Activated B cell treated with CpG ODN at 0.5 μM for 24 hours (primary cell): ENCODE data around the gene SEMA3E. TPM values are rescaled to one million over a fixed set of nuclear protein-coding genes. Genes with fewer than 3 reads are reported as not detected.

Experiments
- ATAC-seq: fragments of 200-7000 bp; cut with Tn5 transposase; one replicate; pipeline ENCODE4 v1.10.0; 2021; ENCODE audit warnings: low read depth, mild to moderate bottlenecking, moderate library complexity
- CTCF ChIA-PET: fragments of 350-600 bp; sonication (Branson Sonifier 250); formaldehyde crosslinking; loops from one replicate; lab custom pipeline; 2021; ENCODE audit warnings: antibody characterized with exemption; lab: Charles Lee
- POLR2A ChIA-PET: fragments of 350-600 bp; sonication (Branson Sonifier 250); formaldehyde crosslinking; loops from one replicate; lab custom pipeline; 2021; ENCODE audit warnings: antibody characterized with exemption; lab: Charles Lee
- DNase-seq: peaks from one replicate; pipeline ENCODE4 v3.0.0; 2022
- H3K27ac Mint-ChIP-seq: one replicate; pipeline ENCODE4 v1.8.0; 2020; ENCODE audit warnings: mixed read lengths
- H3K27me3 Mint-ChIP-seq: one replicate; pipeline ENCODE4 v1.8.0; 2021; ENCODE audit warnings: mixed read lengths
- H3K36me3 Mint-ChIP-seq: one replicate; pipeline ENCODE4 v1.8.0; 2021; ENCODE audit warnings: low read depth, mixed read lengths
- H3K4me1 Mint-ChIP-seq: one replicate; pipeline ENCODE4 v1.8.0; 2021; ENCODE audit warnings: mixed read lengths
- H3K4me3 Mint-ChIP-seq: one replicate; pipeline ENCODE4 v1.8.0; 2020; ENCODE audit warnings: mild to moderate bottlenecking, mixed read lengths
- H3K9me3 Mint-ChIP-seq: one replicate; pipeline ENCODE4 v1.8.0; 2020; ENCODE audit warnings: mixed read lengths
- CTCF ChIP-seq: fragments of 200-600 bp; IDR thresholded peaks from one replicate; pipeline ENCODE4 v1.8.0; 2022; ENCODE audit warnings: antibody characterized with exemption, mild to moderate bottlenecking
- intact Hi-C: fragments of 100-400 bp; cut with micrococcal nuclease; formaldehyde crosslinking; loops from one replicate; pipeline ENCODE4 v1.15.1; 2024
- total RNA-seq: library from RNA; stranded (reverse); gene quantifications from 2 replicates; pipeline ENCODE4 v1.2.3, GENCODE V29; 2022

Gene SEMA3E
- total RNA-seq, 1 donor from 2014 or later, result not detected

- intact Hi-C loops, result no loop called here
- H3K36me3 Mint-ChIP-seq, result no peaks in the 10 kb centered on the region
- peaks cover 7% of the 10 kb centered on the region for H3K9me3 Mint-ChIP-seq
- TF ChIP-seq CTCF, result no peak
- H3K27ac Mint-ChIP-seq, result no peak overlapping the region
- ATAC-seq (no peak), DNase-seq (no peak)
- POLR2A ChIA-PET, result no interaction called here
- no peaks in the 10 kb centered on the region for H3K4me1 Mint-ChIP-seq
- H3K27me3 Mint-ChIP-seq, result no peaks in the 10 kb centered on the region
- CTCF ChIA-PET, result no interaction called here
- H3K4me3 Mint-ChIP-seq, result no peak overlapping the region
Measured at GRCh38 chr7:83548250-83548649, 100.7 kb downstream of the SEMA3E start.

GRCh38 chr7:83547526-83547925, 101.4 kb downstream of the SEMA3E start:
- TF ChIP-seq CTCF, result no peak
- no peak overlapping the region for H3K27ac Mint-ChIP-seq
- H3K36me3 Mint-ChIP-seq, result no peaks in the 10 kb centered on the region
- H3K4me3 Mint-ChIP-seq, result no peak overlapping the region
- H3K4me1 Mint-ChIP-seq, result no peaks in the 10 kb centered on the region
- peaks cover 2% of the 10 kb centered on the region for H3K9me3 Mint-ChIP-seq
- intact Hi-C loops, result no loop called here
- ChIA-PET POLR2A (no interaction called here), CTCF (no interaction called here)
- DNase-seq (no peak), ATAC-seq (no peak)
- no peaks in the 10 kb centered on the region for H3K27me3 Mint-ChIP-seq

- H3K36me3 Mint-ChIP-seq, result no peaks in the 10 kb centered on the region
- no peak overlapping the region for H3K4me3 Mint-ChIP-seq
- no peak overlapping the region for H3K27ac Mint-ChIP-seq
- ATAC-seq (no peak), DNase-seq (no peak)
- TF ChIP-seq CTCF, result no peak
- intact Hi-C loops, result no loop called here
- H3K9me3 Mint-ChIP-seq, result no peaks in the 10 kb centered on the region
- POLR2A ChIA-PET, result no interaction called here
- H3K4me1 Mint-ChIP-seq, result no peaks in the 10 kb centered on the region
- CTCF ChIA-PET, result no interaction called here
- no peaks in the 10 kb centered on the region for H3K27me3 Mint-ChIP-seq
Measured at GRCh38 chr7:83546586-83546985, 102.4 kb downstream of the SEMA3E start.

GRCh38 chr7:83541187-83541960, 107.6 kb downstream of the SEMA3E start:
- no peak for TF ChIP-seq CTCF
- no peaks in the 10 kb centered on the region for H3K36me3 Mint-ChIP-seq
- POLR2A ChIA-PET, result no interaction called here
- no peaks in the 10 kb centered on the region for H3K4me1 Mint-ChIP-seq
- H3K4me3 Mint-ChIP-seq, result no peak overlapping the region
- ATAC-seq (no peak), DNase-seq (no peak)
- CTCF ChIA-PET, result no interaction called here
- H3K9me3 Mint-ChIP-seq, result peaks cover 3% of the 10 kb centered on the region
- H3K27ac Mint-ChIP-seq, result no peak overlapping the region
- intact Hi-C loops, result no loop called here
- no peaks in the 10 kb centered on the region for H3K27me3 Mint-ChIP-seq

- H3K36me3 Mint-ChIP-seq, result no peaks in the 10 kb centered on the region
- no peak for ATAC-seq
- DNase-seq, result no peak
- H3K4me3 Mint-ChIP-seq, result no peak overlapping the region
- no peak for TF ChIP-seq CTCF
- intact Hi-C loops, result no loop called here
- H3K4me1 Mint-ChIP-seq, result no peaks in the 10 kb centered on the region
- ChIA-PET CTCF (no interaction called here), POLR2A (no interaction called here)
- no peak overlapping the region for H3K27ac Mint-ChIP-seq
- H3K27me3 Mint-ChIP-seq, result no peaks in the 10 kb centered on the region
- H3K9me3 Mint-ChIP-seq, result peaks cover 1% of the 10 kb centered on the region
Measured at GRCh38 chr7:83534488-83534887, 114.5 kb downstream of the SEMA3E start.
